SK-N-SH (cell line): ENCODE measurements around the gene SH3PXD2A. TPM values are rescaled to one million over a fixed set of nuclear protein-coding genes. Genes with fewer than 3 reads are reported as not detected.

ENCODE experiments used
- CTCF ChIA-PET: fragments of 300-600, 350-600 bp; formaldehyde crosslinking; extraction: SDS; loops from one replicate; lab custom pipeline; 2021; lab: Yijun Ruan, JAX
- POLR2A ChIA-PET: fragments of 350-600 bp; sonication (Branson Sonifier 250); formaldehyde crosslinking; extraction: SDS; loops from one replicate; lab custom pipeline; 2020; ENCODE audit warnings: antibody characterized with exemption, inconsistent platforms; lab: Yijun Ruan, JAX
- DNase-seq: peaks from one replicate; pipeline ENCODE4 v3.0.0; 2012
- H2AFZ ChIP-seq: fragments of 200-600 bp; sonication (generic); 2 replicates; pipeline ENCODE4 v1.8.1; 2016; ENCODE audit warnings: antibody characterized with exemption, mild to moderate bottlenecking, low read depth
- H3F3A ChIP-seq: fragments of 200-600 bp; sonication (generic); replicated peaks from 2 replicates; pipeline ENCODE3; 2016; ENCODE audit warnings: antibody characterized with exemption, mild to moderate bottlenecking; ENCODE audit not compliant: insufficient read depth
- H3K27ac ChIP-seq, 2 experiments: fragments of 200-500 bp in 1 of 2; fragments of 200-600 bp in 1 of 2; sonication (Bioruptor generic) in 1 of 2; sonication (generic), shearing (Covaris generic) in 1 of 2; 2 replicates each; pipeline versions ENCODE4 v1.5.1 to v1.6.1; 2014 to 2016; ENCODE audit warnings: low read depth in 2 of 2, inconsistent platforms in 1 of 2, low read length in 1 of 2, mild to moderate bottlenecking in 1 of 2, mixed read lengths in 1 of 2
- H3K27me3 ChIP-seq: fragments of 200-600 bp; sonication (generic), shearing (Covaris generic); 2 replicates; pipeline ENCODE4 v1.6.1; 2016; ENCODE audit warnings: mixed run types; ENCODE audit not compliant: insufficient read depth
- H3K36me3 ChIP-seq, 2 experiments: fragments of 200-500 bp in 1 of 2; fragments of 200-600 bp in 1 of 2; sonication (Bioruptor generic) in 1 of 2; sonication (generic) in 1 of 2; replicated peaks in 1 of 2; 2 replicates each; pipeline versions ENCODE3 to v1.5.1; 2014 to 2016; ENCODE audit warnings: low read length in 1 of 2, mild to moderate bottlenecking in 1 of 2; ENCODE audit not compliant: insufficient read depth in 2 of 2, control insufficient read depth in 1 of 2
- H3K4me1 ChIP-seq, 2 experiments: fragments of 200-500 bp in 1 of 2; fragments of 200-600 bp in 1 of 2; sonication (Bioruptor generic) in 1 of 2; sonication (generic), shearing (Covaris generic) in 1 of 2; 2 replicates each; pipeline versions ENCODE4 v1.5.1 to v1.6.1; 2014 to 2016; ENCODE audit warnings: low read depth in 1 of 2, low read length in 1 of 2, mixed run types in 1 of 2; ENCODE audit not compliant: insufficient read depth in 2 of 2, control insufficient read depth in 1 of 2
- H3K4me2 ChIP-seq: fragments of 200-600 bp; sonication (generic), shearing (Covaris generic); 2 replicates; pipeline ENCODE4 v1.6.1; 2017; ENCODE audit warnings: mixed run types
- H3K4me3 ChIP-seq, 2 experiments: fragments of 200-500 bp in 1 of 2; fragments of 200-600 bp in 1 of 2; sonication (Bioruptor generic) in 1 of 2; sonication (generic), shearing (Covaris generic) in 1 of 2; 2 replicates each; pipeline versions ENCODE4 v1.5.1 to v1.8.1; 2014 to 2016; ENCODE audit warnings: low read depth in 2 of 2, inconsistent platforms in 1 of 2, low read length in 1 of 2, mild to moderate bottlenecking in 1 of 2, mixed read lengths in 1 of 2, moderate library complexity in 1 of 2
- H3K79me2 ChIP-seq: fragments of 200-600 bp; sonication (generic); 2 replicates; pipeline ENCODE4 v1.8.1; 2017; ENCODE audit warnings: mild to moderate bottlenecking; ENCODE audit not compliant: insufficient read depth
- H3K9ac ChIP-seq: fragments of 200-600 bp; sonication (generic); 2 replicates; pipeline ENCODE4 v1.6.1; 2017; ENCODE audit warnings: mixed run types
- H3K9me2 ChIP-seq: fragments of 200-600 bp; sonication (generic); 2 replicates; pipeline ENCODE4 v1.6.1; 2017; ENCODE audit warnings: mixed run types
- H3K9me3 ChIP-seq: fragments of 200-600 bp; sonication (generic); 2 replicates; pipeline ENCODE4 v1.6.1; 2017; ENCODE audit warnings: mixed run types, mild to moderate bottlenecking, moderate library complexity
- H4K20me1 ChIP-seq: fragments of 200-600 bp; sonication (generic); 2 replicates; pipeline ENCODE4 v1.6.1; 2017; ENCODE audit warnings: mild to moderate bottlenecking, mixed run types; ENCODE audit not compliant: insufficient read depth
- ELF1 ChIP-seq: IDR thresholded peaks from 2 replicates; pipeline ENCODE4 v1.4.0; 2012
- FOSL2 ChIP-seq: IDR thresholded peaks from 2 replicates; pipeline ENCODE4 v1.4.0; 2012; ENCODE audit warnings: low read depth, mild to moderate bottlenecking, moderate library complexity, borderline replicate concordance
- FOXJ3 ChIP-seq: sonication (generic); formaldehyde crosslinking; IDR thresholded peaks from 2 replicates; pipeline ENCODE4 v1.5.1; 2020; ENCODE audit warnings: mild to moderate bottlenecking, missing genetic modification reagents
- FOXM1 ChIP-seq: IDR thresholded peaks from 2 replicates; pipeline ENCODE4 v1.4.0; 2012; ENCODE audit warnings: low read depth, mild to moderate bottlenecking
- MAX ChIP-seq: IDR thresholded peaks from 2 replicates; pipeline ENCODE4 v1.4.0; 2012; ENCODE audit warnings: low read depth
- NFIC ChIP-seq: IDR thresholded peaks from 2 replicates; pipeline ENCODE4 v1.4.0; 2012; ENCODE audit warnings: borderline replicate concordance
- POLR2AphosphoS5 ChIP-seq: IDR thresholded peaks from 2 replicates; pipeline ENCODE4 v1.6.1; 2012; ENCODE audit warnings: low read depth, low read length
- RCOR1 ChIP-seq: fragments of 150-350 bp; IDR thresholded peaks from 2 replicates; pipeline ENCODE4 v1.6.1; 2017; ENCODE audit warnings: antibody characterized with exemption, low read length
- REST ChIP-seq: IDR thresholded peaks from 2 replicates; pipeline ENCODE4 v1.6.1; 2012; ENCODE audit warnings: mild to moderate bottlenecking, low read depth, low read length, moderate library complexity
- SIN3A ChIP-seq: IDR thresholded peaks from 2 replicates; pipeline ENCODE4 v1.6.1; 2012; ENCODE audit warnings: low read depth, mild to moderate bottlenecking, low read length, moderate library complexity, borderline replicate concordance
- TCF12 ChIP-seq: IDR thresholded peaks from 2 replicates; pipeline ENCODE4 v1.4.0; 2012
- USF1 ChIP-seq: IDR thresholded peaks from 2 replicates; pipeline ENCODE4 v1.4.0; 2012; ENCODE audit warnings: low read depth, borderline replicate concordance
- YY1 ChIP-seq: IDR thresholded peaks from 2 replicates; pipeline ENCODE4 v1.4.0; 2012; ENCODE audit warnings: low read depth, mild to moderate bottlenecking
- ZBTB33 ChIP-seq: IDR thresholded peaks from 2 replicates; pipeline ENCODE4 v1.4.0; 2012; ENCODE audit warnings: low read depth, borderline replicate concordance
- WGBS: methylation state at CpG from one replicate; pipeline ENCODE4 v1.1.6; 2017; ENCODE audit warnings: low lambda C conversion rate; 5-methylcytosine and 5-hydroxymethylcytosine counted together
- polyA plus RNA-seq, 3 experiments: library from polyadenylated mRNA; depleted of rRNA; stranded (reverse); fragments of >200 nt; gene quantifications; 2 replicates each; pipeline ENCODE4 v1.2.3, GENCODE V29; 2012

SH3PXD2A gene
- polyA plus RNA-seq, 1 of the 3 experiments (the other 2 are of a cell fraction) = 2.5 TPM

- no peak for TF ChIP-seq ZBTB33
- no peak for TF ChIP-seq FOSL2
- TF ChIP-seq YY1 = no peak
These were observed 169.3 kb downstream of the SH3PXD2A start (continued) for GRCh38 chr10:103685880-103686669.

- Histone ChIP-seq H3K9me2 (no peaks in the 10 kb centered on the region), H2AFZ (no peak overlapping the region), H3K4me2 (no peak overlapping the region), H3K4me3 (no peak overlapping the region), H3K36me3 (no peaks in the 10 kb centered on the region), H3K4me1 (peaks cover 0 to 11% of the 10 kb centered on the region in 2 experiments; a peak in 1 of 4 replicates), H4K20me1 (no peaks in the 10 kb centered on the region), H3F3A (peaks cover 3% of the 10 kb centered on the region), H3K9ac (no peak overlapping the region), H3K79me2 (no peaks in the 10 kb centered on the region), H3K9me3 (no peaks in the 10 kb centered on the region), H3K27me3 (no peaks in the 10 kb centered on the region), H3K27ac (no peak overlapping the region)
- CTCF ChIA-PET = interaction anchor here (1.6 to 6.6 kb wide), 4 partner anchors 18 to 201 kb away, joined by 4 to 129 read pairs (median 10); no protein-coding TSS in a partner anchor
- TF ChIP-seq FOXJ3 (CRISPR knock-in tag) = no peak
- TF ChIP-seq NFIC = no peak
- POLR2A ChIA-PET = no interaction called here
- no peak for DNase-seq
- 94% methylated on average over 3 of the region's 4 CpGs for WGBS
These were observed 171.5 kb downstream of the SH3PXD2A start for GRCh38 chr10:103683851-103684250.

GRCh38 chr10:103682631-103683030, 172.7 kb downstream of the SH3PXD2A start:
- no peak for TF ChIP-seq ELF1
- no peak for TF ChIP-seq RCOR1
- TF ChIP-seq FOSL2 = no peak
- TF ChIP-seq REST = no peak
- no peak for TF ChIP-seq SIN3A
- no peak for TF ChIP-seq MAX
- TF ChIP-seq POLR2AphosphoS5 = no peak
- TF ChIP-seq TCF12 = no peak
- no peak for TF ChIP-seq USF1
- TF ChIP-seq FOXM1 = no peak
- 88% methylated on average over 12 of the region's 12 CpGs for WGBS
- Histone ChIP-seq H4K20me1 (no peaks in the 10 kb centered on the region), H3K27me3 (no peaks in the 10 kb centered on the region), H3K4me1 (peaks cover 0 to 23% of the 10 kb centered on the region in 2 experiments; a peak in 1 of 4 replicates), H3K36me3 (no peaks in the 10 kb centered on the region), H3K4me2 (no peak overlapping the region), H3K9ac (no peak overlapping the region), H3K79me2 (no peaks in the 10 kb centered on the region), H3K4me3 (no peak overlapping the region), H3K27ac (no peak overlapping the region), H2AFZ (no peak overlapping the region), H3F3A (peaks cover 3% of the 10 kb centered on the region), H3K9me2 (no peaks in the 10 kb centered on the region), H3K9me3 (no peaks in the 10 kb centered on the region)
- DNase-seq = no peak
- POLR2A ChIA-PET = no interaction called here
- CTCF ChIA-PET = interaction anchor here (1.6 to 6.6 kb wide), 4 partner anchors 17 to 202 kb away, joined by 4 to 129 read pairs (median 10); no protein-coding TSS in a partner anchor
